ENCODE data around the gene SH3PXD2A.

Gene SH3PXD2A

GRCh38 chr10:103802081-103802480 lies 53.3 kb downstream of the SH3PXD2A start:
- Histone ChIP-seq H3K36me3 (ENCODE audit: control insufficient read depth in 4 of 4, insufficient read depth in 4 of 4, low read length in 3 of 4) (peaks cover 0 to 6% (median 0%) of the 10 kb centered on the region in 4 experiments), H3K27me3 (replicated peaks in 2 of 5; ENCODE audit: control insufficient read depth in 4 of 5, insufficient read depth in 5 of 5, low read length in 4 of 5) (no peaks in the 10 kb centered on the region), H3K27ac (ENCODE audit: insufficient read depth in 1 of 2, low read depth in 1 of 2, low read length in 2 of 2, poor library complexity in 1 of 2, severe bottlenecking in 2 of 2) (no peak overlapping the region), H3K9me3 (ENCODE audit: control extremely low read depth in 1 of 5, control insufficient read depth in 4 of 5, insufficient read depth in 2 of 5, low read depth in 1 of 5, low read length in 4 of 5) (no peaks in the 10 kb centered on the region), H3K4me3 (ENCODE audit: control insufficient read depth in 1 of 7, extremely low read depth in 1 of 7, insufficient read depth in 4 of 7, low read depth in 2 of 7, low read length in 6 of 7) (no peak overlapping the region), H3K4me1 (ENCODE audit: control extremely low read depth in 1 of 4, control insufficient read depth in 4 of 4, insufficient read depth in 4 of 4, low read length in 3 of 4) (peaks cover 0 to 17% (median 13%) of the 10 kb centered on the region in 4 experiments)
- ChIA-PET POLR2A (no interaction called here), CTCF (interaction anchor here (1.6 kb wide), 1 partner anchor 11 kb away, joined by 6 read pairs; no protein-coding TSS in a partner anchor)
- DNase-seq = no peak
- 92% methylated on average over 6 of the region's 6 CpGs for WGBS (ENCODE audit: insufficient coverage)

DNA sequence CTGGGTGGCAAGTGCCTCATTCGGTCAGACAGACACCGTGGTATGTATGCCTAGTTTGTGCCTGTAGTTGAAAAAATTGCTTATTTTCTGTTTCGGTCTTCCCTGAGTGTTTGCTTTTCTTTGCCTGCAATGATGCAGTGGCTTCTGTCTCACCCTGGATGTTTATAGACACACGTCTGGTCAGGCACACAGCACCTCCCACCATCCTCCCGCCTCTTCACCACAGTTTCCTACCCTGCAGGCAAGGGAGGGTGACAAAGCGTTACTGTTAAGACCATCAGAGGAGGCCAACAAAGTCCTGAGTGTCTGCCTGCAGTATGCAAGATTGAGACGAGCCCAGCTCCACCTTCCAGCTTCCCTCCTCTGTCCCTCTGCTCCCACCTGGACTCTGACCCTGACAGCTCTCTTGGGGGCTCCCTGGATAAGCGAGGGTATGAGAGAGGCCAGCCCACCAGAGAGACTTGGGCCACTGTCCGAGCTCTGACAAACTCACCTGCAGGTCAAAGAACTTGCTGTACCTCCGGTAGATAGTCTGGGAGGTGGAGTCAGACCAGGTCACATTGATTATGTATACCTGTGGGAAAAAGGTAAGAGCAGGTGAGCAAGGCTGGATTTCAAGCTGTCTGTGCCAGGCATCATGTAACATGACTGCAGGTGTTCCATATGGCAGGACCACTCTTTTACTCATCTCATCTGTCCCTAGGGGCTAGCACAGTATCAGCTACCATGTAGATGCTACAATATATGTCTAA lies 54.4 kb downstream of the SH3PXD2A start:
- Histone ChIP-seq H3K27ac (ENCODE audit: insufficient read depth in 1 of 2, low read depth in 1 of 2, low read length in 2 of 2, poor library complexity in 1 of 2, severe bottlenecking in 2 of 2) (no peak overlapping the region), H3K4me1 (ENCODE audit: control extremely low read depth in 1 of 4, control insufficient read depth in 4 of 4, insufficient read depth in 4 of 4, low read length in 3 of 4) (peaks cover 0 to 17% (median 13%) of the 10 kb centered on the region in 4 experiments), H3K4me3 (ENCODE audit: control insufficient read depth in 1 of 7, extremely low read depth in 1 of 7, insufficient read depth in 4 of 7, low read depth in 2 of 7, low read length in 6 of 7) (peak overlapping the region in 2 of 7 experiments; percentile 6 to 12), H3K27me3 (replicated peaks in 2 of 5; ENCODE audit: control insufficient read depth in 4 of 5, insufficient read depth in 5 of 5, low read length in 4 of 5) (no peaks in the 10 kb centered on the region), H3K36me3 (ENCODE audit: control insufficient read depth in 4 of 4, insufficient read depth in 4 of 4, low read length in 3 of 4) (peaks cover 0 to 6% (median 0%) of the 10 kb centered on the region in 4 experiments), H3K9me3 (ENCODE audit: control extremely low read depth in 1 of 5, control insufficient read depth in 4 of 5, insufficient read depth in 2 of 5, low read depth in 1 of 5, low read length in 4 of 5) (no peaks in the 10 kb centered on the region)
- 23% methylated on average over 5 of the region's 10 CpGs for WGBS (ENCODE audit: insufficient coverage)
- ChIA-PET CTCF (interaction anchor here (0.7 to 1.8 kb wide), 8 partner anchors 10 to 62 kb away, joined by 3 to 5 read pairs (median 4); no protein-coding TSS in a partner anchor), POLR2A (interaction anchor here (0.5 kb wide), 1 partner anchor 197 kb away, joined by 3 read pairs; no protein-coding TSS in a partner anchor)
- DNase-seq = peak; percentile 60 to 94 (median 94)

DNA sequence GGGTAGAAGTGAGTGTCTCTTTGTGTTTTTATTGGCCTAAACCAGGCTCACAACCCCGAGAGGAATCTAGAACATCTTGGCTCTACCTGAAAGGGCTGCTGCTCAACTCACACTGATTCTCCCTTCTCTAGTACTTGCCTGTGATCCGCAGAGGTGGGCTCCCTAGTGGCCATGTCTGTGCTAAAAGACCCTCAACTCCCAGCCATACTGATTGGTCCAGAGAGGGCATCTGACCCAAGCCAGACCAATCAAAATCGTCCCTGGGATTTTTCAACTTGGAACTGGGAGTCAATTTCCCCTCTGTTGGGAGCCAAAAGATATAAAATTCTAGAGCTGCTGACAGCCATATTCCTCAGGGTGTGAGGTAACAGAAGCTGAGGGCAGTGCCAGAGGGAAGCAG lies 55.3 kb downstream of the SH3PXD2A start:
- POLR2A ChIA-PET = no interaction called here
- Histone ChIP-seq H3K27me3 (replicated peaks in 2 of 5; ENCODE audit: control insufficient read depth in 4 of 5, insufficient read depth in 5 of 5, low read length in 4 of 5) (no peaks in the 10 kb centered on the region), H3K36me3 (ENCODE audit: control insufficient read depth in 4 of 4, insufficient read depth in 4 of 4, low read length in 3 of 4) (peaks cover 0 to 6% (median 0%) of the 10 kb centered on the region in 4 experiments), H3K9me3 (ENCODE audit: control extremely low read depth in 1 of 5, control insufficient read depth in 4 of 5, insufficient read depth in 2 of 5, low read depth in 1 of 5, low read length in 4 of 5) (no peaks in the 10 kb centered on the region), H3K4me3 (ENCODE audit: control insufficient read depth in 1 of 7, extremely low read depth in 1 of 7, insufficient read depth in 4 of 7, low read depth in 2 of 7, low read length in 6 of 7) (no peak overlapping the region), H3K4me1 (ENCODE audit: control extremely low read depth in 1 of 4, control insufficient read depth in 4 of 4, insufficient read depth in 4 of 4, low read length in 3 of 4) (peaks cover 0 to 17% (median 13%) of the 10 kb centered on the region in 4 experiments), H3K27ac (ENCODE audit: insufficient read depth in 1 of 2, low read depth in 1 of 2, low read length in 2 of 2, poor library complexity in 1 of 2, severe bottlenecking in 2 of 2) (no peak overlapping the region)
- no peak for DNase-seq
- CTCF ChIA-PET = interaction anchor here (0.7 to 1.8 kb wide), 6 partner anchors 12 to 61 kb away, joined by 3 to 5 read pairs (median 4); no protein-coding TSS in a partner anchor
- 97% methylated on average over 3 of the region's 3 CpGs for WGBS (ENCODE audit: insufficient coverage)

GRCh38 chr10:103799341-103799740 lies 56.0 kb downstream of the SH3PXD2A start:
- Histone ChIP-seq H3K27me3 (replicated peaks in 2 of 5; ENCODE audit: control insufficient read depth in 4 of 5, insufficient read depth in 5 of 5, low read length in 4 of 5) (no peaks in the 10 kb centered on the region), H3K36me3 (ENCODE audit: control insufficient read depth in 4 of 4, insufficient read depth in 4 of 4, low read length in 3 of 4) (peaks cover 0 to 6% (median 0%) of the 10 kb centered on the region in 4 experiments), H3K4me3 (ENCODE audit: control insufficient read depth in 1 of 7, extremely low read depth in 1 of 7, insufficient read depth in 4 of 7, low read depth in 2 of 7, low read length in 6 of 7) (no peak overlapping the region), H3K9me3 (ENCODE audit: control extremely low read depth in 1 of 5, control insufficient read depth in 4 of 5, insufficient read depth in 2 of 5, low read depth in 1 of 5, low read length in 4 of 5) (no peaks in the 10 kb centered on the region), H3K4me1 (ENCODE audit: control extremely low read depth in 1 of 4, control insufficient read depth in 4 of 4, insufficient read depth in 4 of 4, low read length in 3 of 4) (peaks cover 0 to 17% (median 13%) of the 10 kb centered on the region in 4 experiments), H3K27ac (ENCODE audit: insufficient read depth in 1 of 2, low read depth in 1 of 2, low read length in 2 of 2, poor library complexity in 1 of 2, severe bottlenecking in 2 of 2) (no peak overlapping the region)
- no peak for DNase-seq
- 93% methylated on average over 3 of the region's 4 CpGs for WGBS (ENCODE audit: insufficient coverage)
- POLR2A ChIA-PET = no interaction called here
- CTCF ChIA-PET = no interaction called here

DNA sequence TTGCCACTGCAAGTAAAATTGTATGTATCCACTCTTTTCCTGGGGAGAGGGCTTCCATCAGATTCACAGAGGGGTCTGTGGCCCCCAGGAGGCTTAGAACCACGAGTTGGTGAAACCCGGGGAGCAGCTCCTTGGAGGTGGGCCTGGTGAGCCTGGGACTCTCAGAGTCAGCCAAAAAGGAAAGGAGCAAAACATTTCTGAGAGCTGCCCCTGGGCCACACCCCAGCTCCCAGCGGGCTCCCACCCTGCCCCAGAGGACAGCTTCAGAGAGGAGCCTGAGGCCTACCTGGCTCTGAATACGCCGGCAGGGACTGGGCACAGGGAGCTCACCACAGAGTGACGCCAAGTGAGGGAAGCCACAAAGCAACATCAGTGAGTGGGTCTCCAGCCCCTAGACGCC lies 56.9 kb downstream of the SH3PXD2A start:
- peaks cover 0 to 6% (median 0%) of the 10 kb centered on the region in 4 experiments for H3K36me3 ChIP-seq (ENCODE audit: control insufficient read depth in 4 of 4, insufficient read depth in 4 of 4, low read length in 3 of 4)
- no peaks in the 10 kb centered on the region for H3K27me3 ChIP-seq (replicated peaks in 2 of 5; ENCODE audit: control insufficient read depth in 4 of 5, insufficient read depth in 5 of 5, low read length in 4 of 5)
- DNase-seq = no peak
- no peaks in the 10 kb centered on the region for H3K9me3 ChIP-seq (ENCODE audit: control extremely low read depth in 1 of 5, control insufficient read depth in 4 of 5, insufficient read depth in 2 of 5, low read depth in 1 of 5, low read length in 4 of 5)
- H3K4me1 ChIP-seq (ENCODE audit: control extremely low read depth in 1 of 4, control insufficient read depth in 4 of 4, insufficient read depth in 4 of 4, low read length in 3 of 4) = peaks cover 0 to 17% (median 13%) of the 10 kb centered on the region in 4 experiments
- POLR2A ChIA-PET = no interaction called here
- CTCF ChIA-PET = interaction anchor here (0.7 to 1.1 kb wide), 4 partner anchors 15 to 26 kb away, joined by 3 read pairs; no protein-coding TSS in a partner anchor
- H3K27ac ChIP-seq (ENCODE audit: insufficient read depth in 1 of 2, low read depth in 1 of 2, low read length in 2 of 2, poor library complexity in 1 of 2, severe bottlenecking in 2 of 2) = no peak overlapping the region
- H3K4me3 ChIP-seq (ENCODE audit: control insufficient read depth in 1 of 7, extremely low read depth in 1 of 7, insufficient read depth in 4 of 7, low read depth in 2 of 7, low read length in 6 of 7) = no peak overlapping the region
- WGBS (ENCODE audit: insufficient coverage) = 98% methylated on average over 7 of the region's 7 CpGs

- ChIA-PET POLR2A (no interaction called here), CTCF (interaction anchor here (1.0 to 1.1 kb wide), 3 partner anchors 15 to 25 kb away, joined by 3 read pairs; no protein-coding TSS in a partner anchor)
- WGBS (ENCODE audit: insufficient coverage) = 92% methylated on average over 12 of the region's 12 CpGs
Measured at GRCh38 chr10:103797857-103798256, 57.5 kb downstream of the SH3PXD2A start.

More at GRCh38 chr10:103797857-103798256, 57.5 kb downstream of the SH3PXD2A start:
- H3K27ac ChIP-seq (ENCODE audit: insufficient read depth in 1 of 2, low read depth in 1 of 2, low read length in 2 of 2, poor library complexity in 1 of 2, severe bottlenecking in 2 of 2) = no peak overlapping the region
- H3K27me3 ChIP-seq (replicated peaks in 2 of 5; ENCODE audit: control insufficient read depth in 4 of 5, insufficient read depth in 5 of 5, low read length in 4 of 5) = no peaks in the 10 kb centered on the region
- H3K4me1 ChIP-seq (ENCODE audit: control extremely low read depth in 1 of 4, control insufficient read depth in 4 of 4, insufficient read depth in 4 of 4, low read length in 3 of 4) = peaks cover 0 to 17% (median 13%) of the 10 kb centered on the region in 4 experiments
- no peak for DNase-seq
- H3K9me3 ChIP-seq (ENCODE audit: control extremely low read depth in 1 of 5, control insufficient read depth in 4 of 5, insufficient read depth in 2 of 5, low read depth in 1 of 5, low read length in 4 of 5) = no peaks in the 10 kb centered on the region
- H3K4me3 ChIP-seq (ENCODE audit: control insufficient read depth in 1 of 7, extremely low read depth in 1 of 7, insufficient read depth in 4 of 7, low read depth in 2 of 7, low read length in 6 of 7) = no peak overlapping the region
- H3K36me3 ChIP-seq (ENCODE audit: control insufficient read depth in 4 of 4, insufficient read depth in 4 of 4, low read length in 3 of 4) = peaks cover 0 to 6% (median 0%) of the 10 kb centered on the region in 4 experiments

Data from common myeloid progenitor, CD34-positive (primary cell).